NCI-H446 treated with DMSO at 0.1 percent for 48 hours (cell line): Measurements from ENCODE around the gene KCNMA1.

Source experiments
- DNase-seq: peaks from one replicate; lab custom pipeline; 2025; lab: John Stamatoyannopoulos, UW

The KCNMA1 gene

DNA sequence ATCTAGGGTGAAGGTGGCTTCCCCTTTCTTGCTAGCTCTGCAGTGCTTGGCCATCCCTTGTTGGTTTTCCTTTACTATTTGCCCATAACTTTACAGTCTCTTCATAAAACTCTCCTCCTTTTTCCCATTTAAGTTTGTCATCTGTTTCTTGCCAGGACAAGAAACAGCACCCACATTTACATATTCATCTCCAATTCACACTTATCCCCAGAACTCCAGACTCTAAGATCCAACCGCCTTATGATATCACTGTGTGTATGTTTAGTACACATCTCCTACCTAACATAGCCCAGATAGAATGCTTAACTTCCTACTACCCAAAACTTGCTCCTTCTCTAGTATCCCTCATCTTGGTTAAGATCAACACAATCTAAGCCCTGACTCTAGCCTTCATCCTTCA is 622.2 kb downstream of the KCNMA1 start:
- no peak for DNase-seq

DNA sequence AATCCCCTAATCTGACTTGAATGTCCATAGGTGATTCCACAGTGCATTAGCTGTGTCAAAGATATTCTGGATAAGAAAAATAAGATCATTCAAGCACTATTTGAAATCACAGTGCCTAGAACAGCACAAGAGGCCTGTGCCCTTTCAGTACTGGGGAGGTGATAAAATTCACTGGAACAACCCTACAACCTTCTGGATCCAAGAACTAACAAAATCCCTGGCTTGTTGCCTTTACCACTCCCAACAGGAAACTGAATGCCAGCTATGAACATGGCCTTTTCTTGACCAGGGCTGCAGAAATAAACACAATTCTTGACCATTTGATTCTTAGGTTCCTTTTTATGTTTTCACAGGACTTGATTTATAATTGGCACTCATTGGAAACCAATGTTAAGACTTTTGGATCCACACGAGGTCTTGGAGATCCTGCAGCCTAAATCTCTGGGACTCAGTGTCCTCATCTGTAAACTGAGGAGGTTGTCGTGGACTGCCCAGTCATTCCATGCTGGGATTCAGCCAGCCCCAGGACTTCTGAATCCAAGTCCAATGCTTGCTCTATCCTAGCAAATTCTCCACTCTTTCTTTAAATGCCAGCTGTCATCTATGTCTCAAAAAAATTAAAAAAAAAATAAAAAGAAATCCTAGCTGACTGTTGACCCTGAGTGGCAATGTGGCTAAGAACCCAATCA is 624.7 kb downstream of the KCNMA1 start:
- DNase-seq: no peak

GRCh38 chr10:77011874-77012811 is 625.5 kb downstream of the KCNMA1 start:
- DNase-seq: no peak

DNA sequence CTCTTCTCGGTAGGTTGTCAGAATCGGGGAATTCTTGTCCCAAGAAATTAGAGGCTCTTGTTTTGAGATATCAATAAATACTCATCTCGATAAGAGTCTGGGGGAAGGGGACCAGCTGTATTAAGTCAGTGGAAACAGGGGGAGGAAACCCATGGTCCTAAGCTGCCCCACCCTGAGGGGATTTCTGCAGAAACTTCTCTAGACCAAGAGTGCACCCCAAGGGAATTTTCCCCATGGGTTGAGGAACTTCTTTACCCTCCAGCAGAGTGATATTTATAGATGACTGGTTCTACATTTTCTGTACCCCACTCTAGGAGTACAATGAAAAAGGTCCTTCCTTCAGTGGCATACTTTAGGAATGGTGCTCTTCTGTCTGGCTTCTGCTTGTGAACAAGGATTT is 627.2 kb downstream of the KCNMA1 start:
- no peak for DNase-seq

GRCh38 chr10:77007834-77008233 is 629.8 kb downstream of the KCNMA1 start:
- DNase-seq: no peak

DNA sequence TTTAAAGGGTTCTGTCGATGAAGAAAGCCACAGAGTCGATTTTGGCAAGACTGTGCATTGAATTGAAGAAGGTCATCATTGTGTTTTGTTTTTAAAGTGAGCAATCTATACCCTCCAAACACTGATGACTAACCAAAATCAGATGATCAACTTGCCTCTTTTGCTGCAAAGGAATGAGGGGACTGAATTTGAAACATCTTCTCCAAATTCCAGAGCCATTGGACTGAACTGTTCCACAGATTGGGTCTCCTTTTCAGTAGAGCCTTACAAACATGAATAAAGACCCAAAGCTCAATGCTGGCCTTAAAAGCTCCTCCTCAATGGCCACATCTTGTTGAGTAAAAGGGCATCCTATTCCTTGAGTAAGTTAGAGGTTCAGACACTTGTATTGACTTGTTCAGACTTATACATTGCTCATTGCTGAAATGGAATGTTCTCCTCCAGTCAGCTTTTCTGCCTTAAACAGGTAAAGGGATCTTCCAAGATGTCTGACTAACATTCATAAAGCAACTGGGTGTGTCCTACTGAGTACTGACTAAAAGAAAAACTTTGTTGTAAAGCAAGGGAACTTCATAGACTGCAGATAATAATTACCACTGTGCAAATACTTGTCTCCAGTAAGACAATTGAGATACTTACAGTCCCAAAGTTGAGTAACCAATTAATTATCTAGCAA is 630.6 kb downstream of the KCNMA1 start:
- DNase-seq: no peak

GRCh38 chr10:77005871-77006270 is 631.7 kb downstream of the KCNMA1 start:
- no peak for DNase-seq

DNA sequence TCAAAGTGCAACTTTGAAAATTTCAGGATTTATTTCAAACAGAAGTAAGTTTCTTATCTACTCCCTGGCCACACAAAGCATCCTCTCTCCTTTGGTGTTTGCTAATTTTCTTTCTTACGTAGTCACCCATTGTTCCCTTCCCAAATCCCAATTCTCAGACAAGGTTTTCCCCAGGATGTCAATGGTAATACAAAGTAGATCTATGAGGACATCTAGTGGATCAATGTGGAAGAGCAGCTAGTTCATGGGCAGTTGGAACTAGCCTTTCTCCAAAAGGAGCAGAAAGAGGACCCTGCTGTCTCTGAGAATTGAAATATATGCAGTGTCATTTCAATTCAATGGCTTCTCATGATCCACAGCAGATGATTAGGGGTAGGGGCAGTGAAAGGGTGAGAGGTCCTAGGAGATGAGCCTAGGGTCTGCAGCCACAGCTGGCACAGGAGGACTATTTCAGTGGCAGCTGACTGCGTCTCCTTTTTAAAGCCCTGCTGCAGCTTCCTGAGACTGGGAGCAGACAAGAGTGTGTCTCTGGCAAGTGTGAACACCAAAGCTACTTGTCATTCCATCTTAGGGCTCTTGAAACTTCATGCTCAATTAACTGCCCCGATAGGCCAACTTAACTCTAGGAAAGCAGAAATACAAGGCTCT is 632.6 kb downstream of the KCNMA1 start:
- DNase-seq: no peak

DNA sequence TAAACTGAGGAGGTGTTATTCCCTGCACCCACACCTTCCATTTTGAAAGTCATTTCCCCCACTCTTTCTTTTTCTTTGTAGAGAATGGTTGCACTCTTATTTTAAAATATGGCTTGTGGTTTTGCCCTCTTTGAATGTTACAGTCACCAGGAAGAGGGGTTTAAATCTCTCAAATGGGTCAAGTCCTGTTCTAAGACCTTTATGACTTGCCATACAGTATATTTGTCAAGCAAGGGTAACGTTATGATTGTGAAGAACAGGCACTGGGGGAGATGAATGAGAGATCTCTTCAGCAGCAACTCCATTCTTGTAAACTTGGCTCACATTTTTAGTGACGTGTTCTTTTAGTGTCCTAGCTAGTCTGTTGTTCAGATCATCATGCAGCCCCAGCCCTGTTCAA is 634.7 kb downstream of the KCNMA1 start:
- no peak for DNase-seq

GRCh38 chr10:77001206-77001605 is 636.4 kb downstream of the KCNMA1 start:
- DNase-seq: no peak

DNA sequence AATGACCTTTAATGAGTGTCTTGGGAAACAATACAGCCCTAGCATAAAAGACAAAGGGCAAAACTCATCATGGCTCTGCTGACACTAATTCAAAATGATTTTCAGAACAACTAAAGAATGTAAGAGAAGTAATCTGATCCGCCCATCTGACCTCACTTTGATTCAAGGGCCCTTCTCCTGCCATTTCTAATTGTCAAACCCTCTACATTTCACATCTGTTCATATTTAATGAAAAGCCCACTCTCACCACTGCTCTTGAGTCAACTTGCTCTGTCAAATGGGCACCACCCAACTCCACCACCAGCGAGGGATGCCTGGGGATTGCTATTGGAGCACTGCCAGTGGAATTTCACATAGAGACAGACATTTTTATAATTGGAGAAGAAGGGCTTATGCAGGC is 639.2 kb downstream of the KCNMA1 start:
- DNase-seq: no peak

- peak; percentile 46 for DNase-seq
Observed at GRCh38 chr10:76997631-76998030, 640.0 kb downstream of the KCNMA1 start.

DNA sequence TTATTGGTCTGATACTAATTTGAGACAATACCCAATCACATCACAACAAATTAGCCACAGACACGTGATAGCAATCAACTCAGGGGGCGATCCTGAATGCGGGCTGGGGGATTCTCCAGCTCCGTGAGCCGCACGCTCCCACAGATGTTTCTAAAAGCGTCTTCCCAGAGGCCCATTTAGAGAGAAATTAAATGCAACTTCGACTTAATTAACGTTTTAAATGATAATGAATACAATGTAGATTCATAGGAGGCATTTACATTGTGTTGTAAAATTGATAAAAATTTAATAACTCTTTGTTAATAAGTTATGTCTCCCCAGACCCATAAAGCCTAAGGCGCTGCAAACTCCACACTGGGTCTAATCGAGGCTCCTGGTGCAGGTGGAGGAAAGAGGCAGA is 642.6 kb downstream of the KCNMA1 start:
- DNase-seq: no peak

DNA sequence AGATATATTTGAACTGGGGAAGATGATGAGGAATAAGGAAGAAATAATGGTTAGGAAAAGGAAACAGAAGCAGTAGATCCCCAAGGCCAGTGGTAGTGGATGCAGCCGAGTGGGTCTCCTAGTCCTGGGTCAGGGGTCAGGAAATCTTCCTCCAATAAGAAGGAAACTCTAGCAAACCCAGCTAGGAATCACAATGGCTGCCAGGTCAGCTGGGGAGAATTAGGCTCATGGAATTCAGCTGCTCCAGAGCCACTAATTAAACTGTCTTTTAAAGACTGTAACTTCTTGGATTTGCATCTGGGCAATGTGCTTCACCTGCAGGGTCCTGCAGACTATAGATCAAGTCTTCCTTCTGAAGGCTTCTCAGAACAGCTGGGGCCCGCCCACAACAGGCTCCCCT is 644.4 kb downstream of the KCNMA1 start:
- DNase-seq: no peak

DNA sequence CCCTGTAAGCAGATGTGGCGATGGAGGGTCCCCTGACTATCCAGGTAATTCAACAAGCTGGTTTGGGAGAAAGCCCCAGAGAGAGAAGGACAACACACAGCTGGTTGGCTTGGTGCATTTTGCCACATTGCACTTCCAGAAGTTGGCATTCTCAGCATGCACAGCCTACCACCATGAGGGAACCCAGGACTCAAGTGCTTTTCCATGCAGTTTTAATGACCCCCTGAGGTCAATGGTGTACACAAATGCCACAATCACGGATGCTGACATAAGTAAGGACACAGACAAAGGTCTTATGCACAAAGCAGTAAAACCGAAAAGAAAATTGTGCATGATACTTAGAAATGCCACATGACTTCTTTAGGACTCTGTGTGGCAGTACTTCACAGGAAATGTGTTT is 645.1 kb downstream of the KCNMA1 start:
- DNase-seq: no peak

- no peak for DNase-seq
Observed at GRCh38 chr10:76991621-76992020, 646.0 kb downstream of the KCNMA1 start.

GRCh38 chr10:76990561-76990960 is 647.0 kb downstream of the KCNMA1 start:
- no peak for DNase-seq

DNA sequence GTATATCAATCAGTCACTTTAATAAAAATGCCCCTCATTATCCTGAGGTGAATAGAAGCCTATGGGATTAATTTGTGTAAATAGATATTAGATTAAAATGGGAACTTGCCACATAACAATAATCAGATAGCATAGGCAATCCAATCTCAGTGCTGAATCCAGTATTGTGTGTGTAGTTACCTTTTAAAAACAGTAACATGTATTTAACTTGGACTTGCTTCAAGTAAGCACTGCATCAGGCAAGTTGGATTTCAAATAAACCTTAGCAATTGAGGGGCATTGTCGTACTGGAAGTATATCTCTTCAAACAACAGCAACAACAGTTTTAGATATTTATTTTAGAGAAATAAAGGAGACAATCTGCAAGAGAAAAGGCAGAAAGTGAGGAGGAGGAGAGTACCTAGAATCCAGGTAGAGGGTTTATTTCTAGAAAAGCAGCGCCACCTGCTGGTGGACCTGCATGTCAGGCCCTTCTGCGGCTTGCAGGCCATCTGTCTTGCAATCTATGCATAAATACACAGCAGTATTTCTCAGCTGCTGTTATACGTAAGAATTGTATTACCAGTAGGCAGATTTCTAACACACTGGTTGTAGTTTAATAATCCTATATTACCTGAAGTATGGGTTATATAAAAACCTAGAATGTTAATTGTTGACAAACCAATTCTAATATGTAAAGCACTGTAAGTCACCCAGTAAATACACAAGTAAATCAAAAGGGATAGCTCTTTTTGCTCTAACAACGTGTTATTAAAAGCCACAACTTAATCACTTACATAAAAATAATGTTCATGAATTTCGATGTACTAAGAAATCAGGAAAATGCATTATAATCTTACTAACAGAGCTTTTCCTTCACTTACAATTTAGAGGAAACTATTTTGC is 652.8 kb downstream of the KCNMA1 start:
- peak; percentile 11 for DNase-seq

- no peak for DNase-seq
Observed at GRCh38 chr10:76983624-76984023, 654.0 kb downstream of the KCNMA1 start.

DNA sequence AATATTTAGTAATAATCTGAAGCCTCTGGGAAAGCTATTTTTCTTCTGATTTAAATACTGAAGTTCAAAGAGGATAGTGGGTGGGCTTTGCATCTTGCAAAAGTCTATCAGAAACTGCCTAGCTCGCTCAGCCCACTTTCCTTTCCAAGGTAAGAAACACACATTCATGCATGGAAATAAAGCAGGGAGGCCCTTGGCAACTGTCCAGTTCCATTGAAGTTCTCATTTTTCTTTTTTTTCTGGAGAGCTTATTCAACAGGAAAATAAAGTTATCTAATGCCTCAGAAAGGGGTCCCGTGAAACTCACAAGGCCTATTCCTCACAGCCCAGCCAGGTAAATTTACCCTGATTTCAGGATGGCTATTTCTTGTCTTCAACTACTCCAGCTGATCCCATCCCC is 654.9 kb downstream of the KCNMA1 start:
- no peak for DNase-seq

- no peak for DNase-seq
Observed at GRCh38 chr10:76981251-76981650, 656.4 kb downstream of the KCNMA1 start.
